GM18508 (cell line): ENCODE measurements around the gene RAI1.
A peak's percentile ranks its signal among the peaks of the same experiment; 100 is the strongest.

Experiments used
- ATAC-seq: cut with Tn5 transposase; IDR thresholded peaks from one replicate; pipeline ENCODE4 v1.9.1; 2021; ENCODE audit warnings: moderate number of reproducible peaks; ENCODE audit not compliant: insufficient read depth, unreplicated experiment

RAI1 gene

GRCh38 chr17:17698371-17698770, 17.1 kb downstream of the RAI1 start:
- ATAC-seq = no peak

DNA sequence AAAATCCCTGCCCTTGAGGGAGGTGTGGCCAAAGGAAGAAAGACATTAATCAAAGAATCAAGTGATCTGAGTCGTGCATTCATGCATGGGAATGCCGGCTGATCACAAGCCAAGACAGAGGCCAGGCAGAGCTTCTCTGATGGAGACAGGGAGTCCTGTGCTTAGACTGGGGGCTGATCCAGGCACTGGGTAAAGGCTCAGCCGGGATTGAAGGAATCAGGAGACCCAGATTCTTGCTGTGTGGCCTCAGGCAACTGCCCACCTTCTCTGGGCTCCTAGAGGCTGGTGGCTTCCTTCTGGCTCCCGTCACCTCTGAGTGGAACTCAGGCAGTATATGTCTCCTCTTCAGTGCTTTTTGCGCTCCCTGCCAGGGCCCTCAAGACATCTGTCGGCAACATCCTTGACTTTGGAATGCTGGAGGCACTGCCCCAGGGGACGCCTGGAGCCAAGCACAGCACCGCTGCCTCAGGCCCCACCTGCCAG, 17.7 kb downstream of the RAI1 start:
- ATAC-seq = no peak

DNA sequence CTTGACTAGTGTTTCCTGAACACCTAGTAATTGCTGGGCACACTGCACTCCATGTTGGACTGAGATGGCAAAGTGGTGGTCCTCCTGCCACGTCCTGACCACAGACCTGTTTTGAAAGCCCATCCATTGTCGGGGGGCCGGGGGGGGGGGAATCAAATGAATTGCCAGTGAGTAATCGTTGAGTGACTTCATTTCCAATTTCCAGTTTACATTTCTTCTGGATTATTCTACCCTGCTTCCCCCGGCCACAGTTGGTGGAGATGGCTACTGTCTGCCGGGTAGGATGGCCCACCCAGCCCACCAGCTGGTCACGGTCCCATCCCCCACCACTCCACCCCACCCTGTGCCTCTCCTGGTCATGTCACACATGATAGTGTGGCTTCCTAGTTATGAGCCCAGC, 18.2 kb downstream of the RAI1 start:
- ATAC-seq = no peak

DNA sequence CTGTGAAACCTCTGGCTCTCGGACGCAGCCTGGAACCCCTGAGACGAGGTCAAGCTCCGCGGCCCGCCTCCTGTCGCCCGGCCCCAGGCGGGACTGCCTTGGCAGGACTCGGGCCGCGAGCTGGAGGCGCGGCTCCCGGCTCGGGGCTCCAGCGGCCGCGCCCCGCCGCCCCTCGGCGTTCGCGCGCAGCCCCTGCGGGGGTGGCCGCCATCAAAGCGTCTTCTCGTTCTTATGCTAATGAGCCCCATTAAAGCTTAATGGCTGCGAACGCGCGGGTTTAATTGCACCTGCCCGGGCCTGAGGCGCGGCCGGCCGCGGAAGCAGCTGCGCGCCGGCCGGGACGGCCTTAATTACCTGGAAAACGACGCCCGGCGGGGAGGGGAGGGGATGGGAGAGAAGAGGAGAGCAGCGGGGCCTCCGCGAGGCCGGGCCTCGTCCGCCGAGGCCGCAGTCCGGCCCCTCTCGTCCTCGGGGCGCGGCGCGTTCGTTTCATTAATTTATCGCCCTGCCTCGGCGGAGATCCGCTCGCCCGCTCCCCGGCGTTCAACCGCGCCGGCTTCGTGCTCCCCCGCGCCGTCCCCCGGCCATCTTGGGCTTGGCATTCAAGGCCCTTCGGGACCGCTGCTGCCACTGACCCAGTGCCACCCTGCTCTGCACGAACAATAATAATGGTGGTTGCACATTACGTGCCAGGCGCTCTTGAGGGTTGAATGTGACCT, 19.2 kb downstream of the RAI1 start:
- ATAC-seq = no peak

DNA sequence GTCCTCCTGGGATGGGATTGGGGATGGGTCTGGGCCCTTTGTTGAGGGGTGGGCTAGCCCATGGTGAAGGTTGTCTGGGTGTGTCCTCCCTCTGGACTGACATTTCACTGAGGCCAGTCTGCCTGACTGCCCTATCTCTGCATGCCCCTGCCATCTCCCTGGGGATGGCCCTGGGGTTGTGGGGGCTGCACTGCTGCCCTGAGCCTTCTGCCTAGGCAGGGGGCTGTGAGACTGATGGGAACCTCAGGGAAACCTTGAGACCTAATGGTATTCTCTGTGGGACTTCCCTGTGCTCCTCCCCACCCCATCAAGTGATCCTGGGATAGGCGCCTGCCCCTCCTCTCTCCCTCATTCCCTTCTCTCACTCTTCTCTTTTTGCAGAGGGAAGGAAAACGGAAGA, 19.9 kb downstream of the RAI1 start:
- no peak for ATAC-seq

GRCh38 chr17:17701658-17702057, 20.4 kb downstream of the RAI1 start:
- no peak for ATAC-seq

DNA sequence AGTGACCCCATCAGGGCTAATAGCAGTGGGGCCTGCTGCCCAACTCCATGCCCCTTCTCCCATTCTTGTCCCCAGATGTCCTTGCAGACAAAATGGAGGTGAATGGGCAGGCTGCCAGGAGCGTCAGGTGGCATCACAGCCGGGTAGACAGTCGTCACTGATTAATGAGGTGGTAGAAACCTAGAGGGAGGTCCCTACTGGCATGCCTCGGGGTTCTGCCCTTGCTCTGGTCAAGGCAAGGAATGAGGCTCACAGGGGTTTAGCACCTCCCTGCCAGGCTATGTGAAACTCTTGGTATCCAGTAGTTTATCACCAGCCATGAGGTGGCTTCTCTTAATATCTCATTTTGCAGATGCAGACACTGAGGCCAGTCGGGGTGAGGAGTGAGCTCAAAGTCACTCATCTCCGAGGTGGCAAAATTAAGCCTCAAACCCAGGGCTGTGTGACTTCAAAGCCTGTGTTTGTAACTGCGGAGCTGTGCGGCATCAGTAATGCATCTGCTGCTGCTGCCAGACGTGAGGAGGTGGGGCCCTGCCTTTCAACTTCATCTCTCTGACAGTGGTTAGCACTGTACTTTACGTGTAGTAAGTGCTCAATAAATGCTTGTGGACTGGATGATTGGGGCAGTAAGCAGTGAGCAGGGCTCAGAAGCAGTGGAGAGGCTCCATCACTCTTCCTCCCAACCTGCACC, 21.3 kb downstream of the RAI1 start:
- no peak for ATAC-seq

DNA sequence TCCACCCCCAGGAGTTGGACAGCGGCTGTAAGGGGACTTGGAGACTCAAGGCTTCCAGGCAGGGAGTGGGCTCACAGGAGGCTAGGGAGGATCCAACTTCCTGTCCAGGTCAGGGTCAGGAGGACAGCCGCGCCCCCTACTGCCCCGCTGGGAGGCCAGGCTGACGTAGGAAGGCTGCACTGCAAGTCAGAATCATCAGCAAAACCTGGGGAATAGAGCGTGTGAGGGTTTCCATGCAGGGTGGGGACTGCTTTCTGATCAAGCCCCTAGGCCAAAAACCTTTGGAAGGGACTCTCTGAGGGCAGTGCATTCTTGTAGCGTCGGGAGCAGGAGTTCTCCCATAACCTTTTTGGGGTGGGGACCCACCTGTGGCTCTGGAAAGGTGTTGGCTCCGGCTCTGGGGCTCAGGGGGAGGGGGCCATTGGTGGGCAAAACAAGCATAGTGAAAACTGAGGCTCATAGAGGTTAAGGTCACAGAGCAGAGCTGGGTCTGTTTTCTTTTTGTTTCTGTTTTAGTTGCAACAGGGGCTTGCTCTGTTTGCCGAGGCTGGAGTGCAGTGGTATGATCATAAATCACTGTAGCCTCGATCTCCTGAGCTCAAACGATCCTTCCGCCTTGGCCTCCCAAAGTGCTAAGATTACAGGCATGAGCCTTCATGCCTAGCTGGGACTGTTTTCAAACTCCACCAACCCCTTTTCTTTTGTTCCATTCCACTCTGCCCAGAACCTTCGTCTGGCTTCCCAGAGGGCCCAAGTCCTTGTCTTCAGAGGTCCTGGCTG, 22.1 kb downstream of the RAI1 start:
- ATAC-seq = no peak

DNA sequence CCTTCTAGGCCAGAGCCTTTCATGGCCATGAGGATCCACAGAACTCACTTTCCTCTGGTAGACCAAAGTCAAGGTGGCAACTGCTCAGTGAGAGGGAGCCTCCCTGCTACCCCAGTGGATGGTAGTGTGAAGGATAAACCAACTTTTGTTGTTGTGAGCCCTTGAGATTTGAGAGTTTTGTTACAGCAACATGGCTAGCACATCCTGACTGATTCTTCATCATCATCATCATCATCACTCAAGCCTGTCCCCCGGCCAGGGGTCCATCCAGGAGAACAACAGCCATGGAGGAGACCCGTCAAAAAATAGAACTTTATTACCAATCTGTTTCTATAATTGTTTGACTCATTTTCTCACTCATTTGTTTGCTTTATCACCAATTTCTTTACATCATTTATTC, 23.7 kb downstream of the RAI1 start:
- no peak for ATAC-seq

DNA sequence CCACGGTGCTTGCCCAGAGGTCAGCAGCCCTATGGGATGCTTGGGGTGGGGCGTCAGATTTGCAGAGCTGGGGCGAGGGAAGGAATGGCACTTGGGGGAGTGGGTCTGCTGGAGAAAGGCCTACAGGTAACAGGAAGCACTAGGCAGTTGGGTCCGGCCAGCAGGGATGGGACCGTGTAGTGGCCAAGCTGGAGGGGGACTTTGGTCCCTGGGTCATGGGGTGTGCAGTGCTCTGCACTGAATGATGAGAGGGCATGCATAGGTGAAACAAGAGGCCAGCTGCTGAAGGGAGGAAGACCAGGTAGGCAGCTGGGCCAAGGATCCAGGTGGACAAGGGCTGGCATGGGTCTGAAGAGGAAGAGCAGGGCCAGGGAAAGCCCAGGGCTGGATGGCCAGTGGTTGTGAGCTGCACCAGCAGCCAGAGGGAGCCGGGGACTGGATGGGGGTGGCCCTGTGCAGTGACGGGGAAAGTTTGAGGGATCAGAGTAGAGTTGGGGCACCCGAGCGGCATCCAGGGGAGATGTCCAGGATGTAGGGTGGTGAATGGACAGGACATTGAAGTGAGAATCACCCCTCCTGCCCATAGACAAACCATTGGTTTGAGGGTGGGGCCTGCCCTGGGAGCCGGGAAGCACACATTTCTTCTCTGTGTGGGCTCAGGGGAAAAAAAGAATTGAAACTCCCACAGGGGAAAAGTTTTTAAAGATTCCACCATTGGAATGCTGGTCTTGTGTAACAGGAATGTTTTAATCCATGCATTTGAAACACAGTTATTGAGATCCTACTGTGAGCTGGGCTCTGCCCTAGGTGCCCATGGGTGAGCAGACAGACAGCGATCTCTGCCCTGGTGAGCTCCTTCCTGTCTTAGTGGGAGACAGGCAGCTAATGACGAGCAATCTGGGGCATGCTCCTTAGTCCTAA, 25.1 kb downstream of the RAI1 start:
- ATAC-seq = no peak

DNA sequence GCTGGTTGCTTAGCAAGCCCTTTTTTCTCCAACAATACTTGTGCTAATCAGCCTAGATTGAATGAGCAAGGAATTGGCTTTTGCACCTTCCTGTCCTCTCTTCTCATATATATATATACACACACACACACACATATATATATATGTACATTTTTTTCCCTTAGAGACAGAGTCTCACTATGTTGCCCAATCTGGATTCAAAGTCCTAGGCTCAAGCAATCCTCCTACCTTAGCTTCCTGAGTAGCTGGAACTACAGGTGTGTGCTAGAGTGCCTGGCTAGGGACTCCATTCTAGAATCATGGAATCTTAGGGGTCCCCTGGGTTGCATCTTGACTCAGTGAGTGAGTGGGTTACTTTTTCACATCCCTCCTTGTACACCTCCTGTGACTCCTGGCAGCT, 27.0 kb downstream of the RAI1 start:
- ATAC-seq = no peak

- ATAC-seq = no peak
Observed at GRCh38 chr17:17708816-17709215, 27.6 kb downstream of the RAI1 start.

DNA sequence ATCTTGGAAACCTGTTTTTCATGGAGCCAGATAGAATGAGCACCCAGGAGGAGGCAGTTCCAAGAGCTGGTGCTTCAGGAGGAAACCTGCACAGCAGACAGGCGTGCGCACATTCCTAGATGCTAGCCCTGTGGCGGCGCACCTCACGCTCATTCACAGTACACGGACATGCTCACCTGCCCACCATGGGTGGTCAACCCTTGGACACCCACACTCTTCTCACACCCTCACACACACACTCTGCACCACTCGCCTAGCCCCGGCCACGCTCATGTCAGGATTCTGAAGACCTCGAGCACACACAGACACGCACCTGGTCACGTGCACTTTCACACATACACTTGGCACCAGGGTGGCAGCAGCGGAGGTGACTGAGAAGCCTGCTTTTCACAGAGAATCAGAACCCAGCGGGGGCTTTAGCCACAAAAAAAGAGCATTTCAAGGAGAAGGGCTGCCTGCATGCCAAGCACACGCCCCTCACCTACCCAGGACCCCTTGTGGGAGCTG, 28.6 kb downstream of the RAI1 start:
- ATAC-seq = no peak

DNA sequence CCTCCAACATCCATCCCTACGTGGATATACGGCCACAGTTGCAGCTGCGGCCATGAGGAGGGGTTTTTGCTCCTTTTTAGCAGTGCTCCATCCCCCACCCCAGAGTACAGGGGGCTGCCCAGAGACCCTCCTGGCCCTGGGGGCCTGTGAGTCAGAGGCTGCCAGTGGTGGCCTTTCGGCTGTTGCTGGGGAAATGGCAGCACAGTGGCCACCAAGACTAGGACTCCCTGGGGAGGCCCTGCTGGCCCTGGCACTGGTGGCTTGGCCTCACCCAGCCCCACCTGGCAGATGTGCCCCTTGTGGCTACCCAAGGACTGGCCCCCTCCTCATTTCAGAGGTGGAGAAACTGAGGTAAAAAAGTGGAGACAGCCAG, 29.1 kb downstream of the RAI1 start:
- ATAC-seq = no peak

DNA sequence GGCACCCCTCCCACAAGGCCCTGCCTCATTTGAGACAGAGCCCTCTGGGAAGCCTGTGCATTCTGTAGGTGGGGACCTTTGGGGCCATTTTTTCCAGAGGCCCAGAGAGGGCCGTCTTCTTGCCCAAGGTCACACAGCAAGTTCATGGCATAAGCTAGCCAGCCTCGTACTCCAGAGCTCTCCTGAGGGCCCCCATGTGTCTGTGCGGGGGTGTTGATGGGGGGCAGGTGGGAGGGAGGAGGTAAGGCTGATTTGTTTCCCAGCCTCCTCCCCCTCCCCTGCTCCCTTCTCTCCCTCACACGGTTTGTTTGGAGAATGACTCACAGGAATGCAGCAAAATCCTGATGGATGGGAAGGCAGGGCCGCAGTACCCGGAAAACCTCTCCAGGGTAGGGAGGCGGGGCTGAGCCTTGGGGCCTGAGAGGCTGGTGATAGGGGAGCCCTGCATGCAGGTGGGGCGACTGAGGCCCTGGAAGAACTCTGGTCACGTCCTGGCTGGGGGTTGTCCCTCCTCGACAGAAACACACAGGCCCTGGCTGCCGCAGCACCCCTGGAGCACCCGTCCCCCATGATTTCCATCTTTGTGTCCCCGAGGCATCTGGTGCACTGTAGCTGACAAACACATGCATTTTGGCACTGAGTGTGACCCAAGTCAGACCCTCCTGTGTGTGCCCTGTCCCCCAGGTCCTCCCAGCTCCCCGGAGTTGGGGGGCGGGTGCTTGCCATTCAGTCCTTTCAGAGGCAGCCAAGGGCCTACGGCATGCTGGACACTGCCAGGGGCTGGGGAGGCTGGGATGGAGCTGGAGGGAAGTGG, 29.7 kb downstream of the RAI1 start:
- ATAC-seq = no peak

- ATAC-seq = no peak
Observed at GRCh38 chr17:17711641-17712162, 30.4 kb downstream of the RAI1 start.

GRCh38 chr17:17712268-17712924, 31.1 kb downstream of the RAI1 start:
- peak; percentile 75 for ATAC-seq

DNA sequence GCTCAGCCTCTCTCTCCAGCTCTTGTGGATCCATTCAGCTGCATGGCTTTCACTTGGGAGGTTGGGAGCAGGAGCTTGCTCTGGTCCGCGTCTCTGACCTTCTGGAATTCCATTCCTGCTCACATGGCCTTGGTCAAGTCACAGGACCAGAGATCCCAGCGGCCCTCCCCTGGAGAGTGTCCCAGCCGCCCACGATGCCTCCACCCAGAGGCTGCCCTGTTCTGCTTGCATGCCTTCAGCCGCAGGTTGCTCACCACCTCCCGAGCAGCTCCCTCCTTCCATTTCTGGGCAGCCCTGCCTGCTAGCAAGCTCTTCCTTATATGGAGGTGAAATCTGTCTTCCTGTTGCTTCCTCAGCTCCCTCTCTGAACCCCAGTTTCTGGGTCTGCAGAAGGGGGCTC, 32.6 kb downstream of the RAI1 start:
- ATAC-seq = no peak
